NOMO-1 (cell line): ENCODE data around the gene ZNF236.
"Not testable (repeated sequence)": the region's sequence is repeated elsewhere in the genome, so short reads cannot be mapped to it uniquely, and the experiment has no call there.

Source experiments
- DNase-seq, 2 experiments: peaks; one replicate each; lab custom pipeline; 2025; ENCODE audit not compliant: unreplicated experiment in 2 of 2; lab: John Stamatoyannopoulos, UW

ZNF236 gene

DNA sequence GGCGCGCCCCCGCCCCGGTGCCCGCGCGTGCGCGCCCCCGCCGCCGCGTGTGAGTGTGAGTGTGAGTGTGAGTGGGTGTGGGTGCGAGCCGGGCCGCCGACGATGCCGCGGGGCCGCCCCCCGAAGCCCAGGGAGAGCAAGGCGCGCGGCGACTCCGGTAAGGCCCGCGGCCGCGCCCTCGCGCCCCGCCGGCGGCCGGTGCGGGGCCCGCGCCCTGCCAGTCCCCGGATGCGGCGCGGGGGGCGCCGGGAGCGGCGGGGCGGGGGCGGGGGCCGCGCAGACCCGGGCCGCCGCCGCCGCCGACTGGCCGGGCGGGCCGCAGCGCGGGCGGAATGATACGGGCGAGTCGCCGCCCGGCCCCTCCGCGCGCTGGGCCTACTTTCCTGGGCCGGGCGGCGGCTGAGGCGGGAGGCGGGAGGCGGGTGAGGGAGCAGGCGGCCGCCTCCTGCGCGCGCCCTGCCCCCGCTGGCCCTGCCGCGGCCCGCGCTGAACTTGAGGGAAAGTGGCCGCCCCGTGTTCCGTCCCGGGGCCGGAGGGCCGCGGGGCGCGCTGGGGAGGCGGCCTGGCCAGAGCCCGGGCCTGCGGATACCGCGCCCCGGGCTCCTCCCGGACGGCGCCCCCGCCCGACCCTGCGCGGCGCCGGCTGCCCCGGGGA lies at the start of gene ZNF236:
Gene ZNF236 (plus strand): TSS at position 52 of the 655 bp plus-strand sequence. CDS start 51 bp downstream, at position 103.
- peak; percentile 27 to 77 for DNase-seq

DNA sequence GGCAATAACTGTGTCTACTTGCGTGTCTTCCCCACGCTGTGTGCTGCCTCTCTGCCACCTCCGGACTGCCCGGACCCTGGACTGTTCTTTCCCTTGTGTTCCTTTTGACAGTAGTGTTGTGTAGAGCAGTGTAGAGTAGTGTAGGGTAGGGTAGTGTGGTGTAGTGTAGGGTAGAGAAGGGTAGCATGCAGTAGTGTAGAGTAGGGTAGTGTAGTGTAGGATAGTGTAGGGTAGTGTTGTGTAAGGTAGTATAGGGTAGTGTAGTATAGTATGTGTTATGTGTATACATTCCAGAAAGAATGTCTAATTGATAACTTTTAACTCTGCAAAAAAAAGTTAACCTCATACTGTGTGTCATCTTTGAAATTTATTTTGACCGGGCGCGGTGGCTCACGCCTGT lies 49.7 kb upstream of the ZNF236 start:
- DNase-seq = no peak

DNA sequence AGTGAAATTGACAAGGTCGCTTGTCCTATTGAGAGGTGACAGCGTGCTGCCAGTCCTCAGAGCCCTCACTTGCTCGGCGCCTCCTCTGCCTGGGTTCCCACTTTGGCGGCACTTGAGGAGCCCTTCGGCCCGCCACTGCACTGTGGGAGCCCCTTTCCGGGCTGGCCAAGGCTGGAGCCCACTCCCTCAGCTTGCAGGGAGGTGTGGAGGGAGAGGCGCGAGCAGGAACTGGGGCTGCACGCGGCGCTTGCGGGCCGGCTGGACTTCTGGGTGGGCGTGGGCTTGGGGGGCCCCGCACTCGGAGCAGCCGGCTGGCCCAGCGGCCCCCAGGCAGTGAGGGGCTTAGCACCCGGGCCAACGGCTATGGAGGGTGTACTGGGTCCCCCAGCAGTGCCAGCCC lies 45.3 kb upstream of the ZNF236 start:
- DNase-seq = not testable (repeated sequence)

DNA sequence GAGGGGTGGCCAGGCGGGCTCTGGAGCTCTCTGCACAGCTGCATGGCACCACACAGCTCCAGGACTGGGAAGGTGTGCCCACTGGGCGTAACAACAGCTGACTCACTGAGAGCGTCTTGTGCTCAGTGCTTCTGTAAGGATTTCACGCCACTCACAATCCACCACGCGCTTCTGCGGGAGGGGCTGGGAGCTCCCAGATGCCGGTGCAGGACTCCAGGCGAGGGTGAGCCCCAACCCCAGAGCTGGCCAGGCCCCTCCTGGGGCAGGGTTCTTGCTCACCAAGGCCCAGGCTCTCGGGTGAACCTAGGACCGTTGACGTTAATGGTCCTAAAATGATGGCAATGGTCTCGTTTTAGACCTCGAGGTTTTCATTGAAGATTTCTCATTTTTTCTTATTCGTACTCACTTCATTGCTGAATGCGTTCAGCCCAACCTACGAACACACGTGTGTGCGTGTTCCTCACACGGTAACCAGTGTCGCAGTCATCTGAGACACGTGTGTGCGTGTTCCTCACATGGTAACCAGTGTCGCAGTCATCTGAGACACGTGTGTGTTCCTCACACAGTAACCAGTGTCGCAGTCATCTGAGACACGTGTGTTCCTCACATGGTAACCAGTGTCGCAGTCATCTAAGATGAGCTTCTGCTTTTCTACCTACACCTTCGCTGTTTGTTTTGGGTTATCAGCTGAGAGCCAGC lies 38.4 kb upstream of the ZNF236 start:
- no peak for DNase-seq

DNA sequence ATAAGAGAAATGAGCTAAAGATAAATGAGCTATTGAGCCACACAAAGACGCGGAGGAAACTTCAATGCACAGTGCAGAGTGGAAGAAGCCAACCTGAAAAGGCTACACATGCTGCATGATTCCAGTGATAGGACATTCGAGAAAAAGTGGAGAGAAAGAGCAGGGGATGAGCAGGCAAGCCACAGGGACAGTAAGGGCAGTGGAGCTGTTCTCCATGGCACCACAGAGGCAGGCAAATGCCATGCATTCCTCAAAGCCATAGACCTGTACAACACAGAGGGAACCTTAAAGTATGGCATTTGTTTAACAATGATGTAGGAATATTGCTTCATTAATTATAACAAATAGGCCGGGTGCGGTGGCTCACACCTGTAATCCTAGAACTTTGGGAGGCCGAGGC lies 36.5 kb upstream of the ZNF236 start:
- DNase-seq = no peak

DNA sequence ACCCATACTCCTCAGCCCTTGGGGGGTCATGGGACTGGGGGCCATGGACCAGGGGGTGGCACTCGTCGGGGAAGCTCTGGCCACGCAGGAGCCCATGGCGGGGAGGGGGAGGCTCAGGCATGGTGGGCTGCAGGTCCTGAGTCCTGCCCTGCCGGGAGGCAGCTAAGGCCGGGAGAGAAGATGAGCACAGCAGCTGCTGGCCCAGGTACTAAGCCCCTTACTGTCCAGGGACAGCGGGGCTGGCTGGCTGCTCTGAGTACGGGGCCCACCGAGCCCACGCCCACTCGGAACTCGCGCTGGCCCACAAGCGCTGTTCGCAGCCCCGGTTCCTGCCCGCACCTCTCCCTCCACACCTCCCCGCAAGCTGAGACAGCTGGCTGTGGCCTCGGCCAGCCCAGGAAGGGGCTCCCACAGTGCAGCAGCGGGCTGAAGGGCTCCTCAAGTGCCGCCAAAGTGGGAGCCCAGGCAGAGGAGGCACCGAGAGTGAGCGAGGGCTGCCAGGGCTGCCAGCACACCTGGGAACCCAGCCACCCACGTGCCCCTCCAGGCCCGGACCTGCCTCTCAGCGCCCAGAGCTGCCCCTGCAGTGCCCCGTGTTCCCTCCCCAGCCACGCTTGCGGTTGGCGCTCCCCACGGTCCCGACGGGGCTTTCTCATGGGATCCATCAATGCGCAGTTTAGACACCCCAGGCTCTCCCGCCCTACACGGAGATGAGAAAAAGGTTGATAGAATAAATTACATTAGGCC lies 33.6 kb upstream of the ZNF236 start:
- DNase-seq = no peak

DNA sequence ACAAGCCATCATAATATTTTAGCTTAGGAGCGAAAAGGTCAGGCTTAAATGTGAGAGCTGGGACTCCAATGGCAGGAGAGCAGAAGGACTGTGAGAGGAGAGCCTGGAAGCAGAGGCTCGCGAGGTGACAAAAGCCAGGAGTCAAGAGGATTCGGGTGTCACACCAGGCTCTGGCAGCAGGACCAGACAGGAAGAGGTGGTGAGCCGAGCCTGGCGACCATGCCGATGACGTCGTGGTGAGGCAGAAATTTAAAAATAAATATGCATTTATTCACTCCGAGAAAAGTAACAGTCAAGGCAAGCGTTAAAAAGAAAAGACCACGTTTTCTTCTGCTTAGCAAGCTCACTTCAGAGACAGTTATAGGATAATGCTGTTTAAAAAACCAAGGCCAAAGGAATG lies 31.3 kb upstream of the ZNF236 start:
- DNase-seq = no peak

DNA sequence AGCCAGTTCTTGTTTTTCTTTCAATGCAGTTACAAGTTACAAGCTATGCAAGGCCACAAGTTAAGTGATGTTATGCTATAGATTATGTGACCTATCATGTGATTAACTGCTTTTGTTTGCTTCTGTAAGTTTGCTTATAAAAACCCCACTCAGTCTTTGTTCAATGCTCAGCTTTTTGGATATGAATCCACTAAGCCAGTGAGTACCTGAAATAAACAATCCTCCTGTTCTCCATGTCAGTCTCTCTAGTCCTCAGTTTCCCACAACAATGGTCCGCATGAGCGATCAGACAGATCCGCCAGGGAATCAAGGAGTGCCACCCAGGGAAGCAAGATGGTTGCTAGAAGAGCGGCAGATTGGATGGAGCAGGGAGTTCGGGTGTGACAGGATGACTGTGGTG lies 30.7 kb upstream of the ZNF236 start:
- DNase-seq = no peak

DNA sequence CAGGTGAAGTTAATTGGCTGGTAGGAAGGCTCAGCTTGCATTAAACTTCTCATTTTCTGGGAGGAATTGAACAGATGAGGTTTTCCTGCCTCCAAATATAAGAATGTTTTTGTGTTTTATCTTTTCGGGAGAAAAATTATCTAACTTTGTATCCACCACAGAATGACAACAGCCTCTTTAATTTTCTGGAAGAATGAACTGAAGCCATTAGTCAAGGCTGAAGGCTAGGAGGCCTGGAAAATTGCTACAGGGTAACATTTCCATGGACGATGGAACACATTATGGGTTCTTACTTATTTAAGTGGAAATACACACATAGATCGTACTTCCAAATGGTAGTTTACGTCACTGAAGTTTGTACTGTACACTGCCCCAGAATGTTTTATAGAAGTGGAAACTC lies 28.0 kb upstream of the ZNF236 start:
- DNase-seq = no peak

DNA sequence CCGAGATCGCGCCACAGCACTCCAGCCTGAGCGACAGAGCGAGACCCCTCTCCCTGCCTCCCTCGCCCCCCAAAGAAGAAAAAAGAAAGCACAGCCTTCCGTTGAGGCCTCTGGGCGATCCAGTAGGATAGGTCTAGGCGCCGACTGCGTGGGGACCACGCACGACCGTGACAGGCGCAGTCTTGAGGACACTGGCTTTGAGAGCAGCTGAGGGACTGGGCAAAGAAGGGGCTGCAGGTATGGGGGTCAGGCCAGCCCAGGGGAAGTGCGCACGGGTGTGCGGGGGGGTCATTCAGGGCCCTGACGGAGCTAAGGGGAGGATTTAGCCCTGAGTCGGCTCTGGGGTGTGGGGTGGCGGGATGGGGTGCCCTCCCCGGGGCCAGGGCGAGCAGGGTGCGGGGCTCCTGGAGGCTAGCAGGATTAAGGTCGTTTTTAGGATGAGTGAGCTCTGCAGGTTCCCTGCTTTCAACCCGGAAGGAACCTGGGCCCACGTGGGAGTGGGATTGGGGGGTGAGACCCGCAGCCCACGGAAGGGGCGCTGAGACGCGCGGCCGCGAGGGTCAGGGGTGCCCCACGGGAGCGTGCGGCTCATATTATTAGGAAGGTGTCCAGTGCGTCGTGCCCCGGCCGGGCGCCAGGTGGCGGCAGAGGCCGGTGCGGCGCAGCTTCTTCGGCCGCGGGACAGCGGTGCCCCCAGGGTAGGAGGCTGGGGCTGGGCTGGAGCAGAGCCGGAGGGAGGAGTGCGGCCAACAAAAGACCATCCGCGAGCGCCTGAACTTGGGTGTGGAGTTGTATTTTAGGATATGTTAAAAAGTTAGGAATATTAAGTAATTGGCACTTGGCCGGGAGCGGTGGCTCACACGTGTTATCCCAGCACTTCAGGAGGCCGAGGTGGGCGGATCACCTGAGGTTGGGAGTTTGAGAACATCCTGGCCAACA lies 20.5 kb upstream of the ZNF236 start:
- DNase-seq = peak; percentile 38 to 59

DNA sequence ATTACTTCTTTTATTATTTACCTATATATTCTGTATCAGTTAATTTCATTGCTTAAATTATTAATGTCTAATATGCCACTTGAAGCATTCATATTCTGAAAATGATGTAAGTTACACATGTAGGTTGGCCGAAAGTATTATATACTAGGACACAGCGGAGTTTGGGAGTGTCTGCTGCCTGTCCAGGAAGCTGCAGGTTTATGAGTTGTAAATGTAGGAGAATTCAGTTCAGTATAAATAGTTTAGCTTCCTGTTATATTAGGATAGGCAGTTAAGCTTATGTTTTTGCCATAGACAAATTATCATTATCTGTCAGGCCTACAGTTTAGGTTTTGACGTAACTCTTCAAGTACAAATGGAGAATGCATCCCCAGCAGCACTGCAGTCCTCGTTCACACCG lies 18.9 kb upstream of the ZNF236 start:
- DNase-seq = no peak

DNA sequence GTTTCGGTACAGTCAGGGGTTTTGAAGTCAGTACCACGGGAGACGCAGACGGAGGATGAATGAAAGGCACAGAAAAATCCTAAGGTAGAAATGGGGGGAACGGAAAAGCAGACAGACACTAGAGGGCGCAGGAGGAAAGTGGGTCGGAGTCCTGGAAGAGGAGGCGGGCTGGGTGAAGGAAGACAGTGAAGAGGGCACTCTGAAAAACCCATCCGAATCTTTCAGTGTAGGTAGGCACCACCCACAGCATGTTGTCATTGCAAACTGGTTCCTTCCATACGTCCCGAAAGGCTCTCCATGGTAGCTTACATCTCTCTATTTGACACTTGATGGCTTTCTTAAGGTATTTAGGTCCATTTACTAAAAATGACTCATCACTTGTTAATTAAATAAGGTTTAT lies 18.5 kb upstream of the ZNF236 start:
- peak; percentile 63 to 79 for DNase-seq

DNA sequence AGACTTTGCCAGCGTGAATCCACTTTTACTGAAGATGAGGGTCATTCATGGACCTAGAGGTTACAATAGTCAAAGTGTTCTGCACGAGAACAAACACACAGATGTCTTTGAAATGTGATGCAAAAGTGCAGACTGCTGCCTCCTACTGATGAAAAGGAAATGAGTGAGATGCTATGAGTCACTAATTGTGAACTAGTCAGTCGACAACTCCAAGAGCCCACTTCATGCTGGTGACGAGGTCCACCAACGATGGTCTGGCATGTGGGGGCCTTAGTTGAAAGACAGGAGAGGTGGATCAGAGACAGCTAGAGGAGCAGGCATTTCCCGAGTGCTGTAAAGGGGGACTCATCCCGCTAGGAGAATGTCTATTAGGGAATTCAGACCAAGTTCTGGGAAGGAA lies 17.1 kb upstream of the ZNF236 start:
- peak in 1 of 2 experiments; percentile 9 for DNase-seq

DNA sequence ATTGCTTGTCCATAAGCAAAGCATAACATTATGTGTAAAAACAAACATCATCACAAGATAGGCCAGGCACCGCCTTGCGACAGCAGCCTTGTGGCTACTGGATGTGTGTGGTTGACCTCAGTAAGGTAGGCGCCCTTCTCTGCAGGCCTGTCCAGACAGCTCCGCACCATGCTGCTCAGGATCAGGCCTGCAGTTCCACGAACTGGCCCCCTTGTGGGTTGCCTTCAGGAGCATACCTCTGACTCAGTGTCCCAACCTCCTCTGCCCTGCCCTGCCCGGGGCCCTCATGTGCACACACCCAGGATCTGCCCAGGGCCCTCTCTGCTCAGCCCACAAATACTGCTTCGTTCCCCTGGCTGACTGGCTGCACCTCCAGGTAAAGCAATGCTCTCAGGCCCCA lies 16.1 kb upstream of the ZNF236 start:
- DNase-seq = no peak

DNA sequence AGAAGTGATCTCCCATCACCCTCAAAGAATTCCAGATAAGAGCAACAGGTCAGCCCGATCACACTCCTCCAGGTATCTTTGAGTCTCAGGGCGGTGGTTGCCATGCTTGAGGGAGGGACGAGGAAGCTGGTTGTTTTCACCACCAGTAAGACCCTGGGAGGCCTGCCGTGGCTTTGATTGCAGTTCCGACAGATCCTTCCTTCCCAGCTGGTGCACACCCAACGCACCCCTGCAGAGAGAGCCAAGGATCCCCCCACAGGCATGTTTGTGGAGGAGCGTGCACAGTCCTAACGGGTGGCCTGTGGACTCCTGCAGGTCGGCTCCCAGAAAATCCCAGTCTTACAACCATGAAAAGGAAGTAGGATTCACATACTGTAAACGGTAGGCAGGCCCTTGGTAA lies 13.8 kb upstream of the ZNF236 start:
- DNase-seq = no peak

DNA sequence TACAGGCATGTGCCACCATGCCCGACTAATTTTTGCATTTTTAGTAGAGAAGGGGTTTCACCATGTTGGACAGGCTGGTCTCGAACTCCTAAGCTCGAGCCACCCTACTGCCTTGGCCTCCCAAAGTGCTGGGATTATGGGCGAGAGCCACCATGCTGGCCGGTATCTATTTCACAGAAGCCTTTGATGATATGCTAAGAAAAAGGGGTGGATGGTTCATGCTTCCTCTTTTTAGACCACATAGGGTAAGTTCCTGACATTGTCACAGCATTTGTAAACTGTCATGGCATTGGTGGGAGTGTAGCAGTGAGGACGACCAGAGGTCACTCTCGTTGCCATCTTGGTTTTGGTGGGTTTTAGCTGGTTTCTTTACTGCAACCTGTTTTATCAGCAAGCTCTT lies 10.8 kb upstream of the ZNF236 start:
- DNase-seq = peak; percentile 33 to 58

DNA sequence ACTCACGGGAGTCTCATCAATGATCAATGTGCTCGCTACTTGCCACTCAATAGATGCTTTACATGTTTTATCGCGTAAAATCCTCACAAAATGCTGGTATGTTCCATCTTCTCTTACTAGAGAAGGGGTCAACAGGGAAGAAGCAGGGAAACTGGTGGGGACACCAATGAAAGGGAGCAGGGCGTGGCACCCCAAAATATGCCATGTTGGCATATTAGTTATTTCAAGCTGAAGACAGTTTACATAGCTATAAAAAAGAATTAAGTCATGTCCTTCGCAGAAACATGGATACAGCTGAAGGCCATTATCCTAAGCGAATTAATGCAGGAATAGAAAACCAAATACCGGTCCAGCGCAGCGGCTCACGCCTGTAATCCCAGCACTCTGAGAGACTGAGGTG lies 8.1 kb upstream of the ZNF236 start:
- DNase-seq = no peak

DNA sequence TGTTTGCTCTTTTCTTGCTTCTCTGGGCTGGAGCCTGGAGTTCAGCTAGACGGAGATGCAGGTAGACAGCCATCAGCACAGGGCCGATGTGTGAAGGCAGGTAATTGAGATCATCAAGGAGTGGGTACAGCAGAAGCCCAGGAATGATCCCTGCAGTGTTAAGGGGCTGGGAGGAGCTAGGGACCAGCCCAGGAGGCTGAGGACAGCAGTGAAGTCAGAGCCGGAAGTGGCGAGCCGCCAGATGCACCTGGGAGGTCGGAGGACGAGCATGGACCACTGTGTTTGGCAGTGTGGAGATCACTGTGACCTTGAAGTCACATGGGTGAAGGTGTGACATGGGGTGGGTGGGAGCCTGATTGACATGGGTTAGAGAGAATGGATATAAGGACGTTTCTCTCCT lies 6.2 kb upstream of the ZNF236 start:
- no peak for DNase-seq

DNA sequence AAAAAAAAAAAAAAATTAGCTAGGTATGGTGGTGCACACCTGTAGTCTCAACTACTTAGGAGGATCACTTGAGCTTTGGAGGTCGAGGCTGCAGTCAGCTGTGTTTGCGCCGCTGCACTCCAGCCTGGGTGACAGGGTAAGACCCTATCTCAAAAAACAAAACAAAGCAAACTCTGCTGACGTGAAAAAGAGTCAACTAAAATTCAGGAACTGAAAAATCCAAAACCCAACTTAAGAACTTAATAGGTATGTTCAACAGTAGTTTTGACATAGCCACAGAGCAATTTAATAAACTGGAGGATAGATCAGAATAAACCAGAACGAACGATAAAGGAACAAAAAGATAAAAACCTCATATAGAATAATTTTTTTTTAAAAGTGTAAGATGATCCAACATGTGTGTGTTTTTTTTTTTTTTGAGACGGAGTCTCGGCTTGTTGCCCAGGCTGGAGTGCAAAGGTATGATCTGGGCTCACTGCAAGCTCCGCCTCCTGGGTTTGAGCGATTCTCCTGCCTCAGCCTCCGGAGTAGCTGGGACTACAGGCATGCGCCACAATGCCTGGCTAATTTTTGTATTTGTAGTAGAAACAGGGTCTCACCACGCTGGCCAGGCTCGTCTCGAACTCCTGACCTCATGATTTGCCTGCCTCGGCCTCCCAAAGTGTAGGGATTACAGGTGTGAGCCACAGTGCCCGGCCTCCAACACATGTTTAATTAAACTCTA lies 4.3 kb upstream of the ZNF236 start:
- DNase-seq = no peak
